GM19452 (cell line): ENCODE data around the gene SLC36A2.
"Not testable (repeated sequence)": the region's sequence is repeated elsewhere in the genome, so short reads cannot be mapped to it uniquely, and the experiment has no call there.

Experiments used
- ATAC-seq: cut with Tn5 transposase; IDR thresholded peaks from one replicate; pipeline ENCODE4 v1.9.1; 2021; ENCODE audit not compliant: unreplicated experiment

SLC36A2 gene

GRCh38 chr5:151347369-151347768 is at the start of gene SLC36A2:
SLC36A2 (minus strand) TSS chr5:151347559; CDS start chr5:151347460, 99 bp downstream.
- ATAC-seq: no peak

- ATAC-seq: no peak
Measured at GRCh38 chr5:151388960-151389359, 41.6 kb upstream of the SLC36A2 start.

- ATAC-seq: no peak
Measured at GRCh38 chr5:151384106-151384505, 36.7 kb upstream of the SLC36A2 start.

DNA sequence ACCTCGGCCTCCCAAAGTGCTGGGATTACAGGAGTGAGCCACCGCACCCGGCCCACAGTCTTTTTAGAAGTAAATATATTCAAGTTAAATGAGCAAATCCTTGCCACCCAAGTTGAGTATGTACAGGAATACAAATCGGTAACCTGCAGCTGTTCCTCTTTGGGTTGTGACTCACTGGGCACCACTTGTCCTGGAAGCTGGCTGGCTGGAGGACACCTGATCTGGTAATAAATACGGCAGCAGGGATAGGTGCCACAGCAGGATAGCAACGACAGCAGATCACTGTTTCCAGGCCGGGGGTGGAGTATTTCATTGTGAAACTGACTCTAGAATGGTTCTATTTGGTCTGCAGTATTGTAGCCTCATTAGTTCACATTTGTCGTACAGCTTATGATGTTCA is 35.7 kb upstream of the SLC36A2 start:
- ATAC-seq: no peak

- ATAC-seq: no peak
Measured at GRCh38 chr5:151382576-151382975, 35.2 kb upstream of the SLC36A2 start.

- ATAC-seq: no peak
Measured at GRCh38 chr5:151381899-151382298, 34.5 kb upstream of the SLC36A2 start.

DNA sequence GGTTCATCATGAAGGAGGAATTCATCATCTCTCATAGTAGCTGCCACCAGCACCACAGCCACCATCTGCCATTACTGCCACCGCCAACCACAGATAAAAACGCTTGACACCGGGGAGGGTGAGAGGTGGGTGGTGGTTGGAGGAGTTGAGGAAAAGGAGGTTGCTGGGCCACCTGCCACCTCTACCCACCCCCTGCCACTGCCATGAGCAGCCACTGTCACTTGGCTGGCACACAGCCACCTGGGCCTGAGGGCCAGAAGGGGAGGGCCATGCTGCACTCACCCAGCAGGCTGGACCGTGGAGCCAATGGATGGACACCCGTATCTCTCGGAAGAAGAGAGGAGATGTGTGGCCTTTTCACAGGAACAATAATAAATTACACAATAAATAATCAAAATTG is 31.3 kb upstream of the SLC36A2 start:
- ATAC-seq: no peak

DNA sequence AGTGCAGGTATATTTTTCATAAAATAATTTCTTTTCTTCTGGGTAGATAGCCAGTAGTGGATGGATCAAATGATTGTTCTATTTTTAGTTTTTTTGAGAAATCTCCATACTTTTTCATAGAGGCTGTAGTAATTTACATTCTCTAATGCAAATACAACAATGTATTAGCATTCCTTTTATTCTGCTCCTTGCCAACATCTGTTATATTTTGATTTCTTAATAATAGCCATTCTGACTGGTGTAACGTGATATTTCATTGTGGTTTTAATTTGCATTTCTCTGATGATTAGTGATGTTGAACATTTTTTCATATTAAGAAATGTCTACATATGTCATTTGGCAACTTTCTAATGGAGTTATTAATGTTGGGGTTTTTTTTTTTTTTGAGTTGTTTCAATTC is 27.2 kb upstream of the SLC36A2 start:
- no peak for ATAC-seq

DNA sequence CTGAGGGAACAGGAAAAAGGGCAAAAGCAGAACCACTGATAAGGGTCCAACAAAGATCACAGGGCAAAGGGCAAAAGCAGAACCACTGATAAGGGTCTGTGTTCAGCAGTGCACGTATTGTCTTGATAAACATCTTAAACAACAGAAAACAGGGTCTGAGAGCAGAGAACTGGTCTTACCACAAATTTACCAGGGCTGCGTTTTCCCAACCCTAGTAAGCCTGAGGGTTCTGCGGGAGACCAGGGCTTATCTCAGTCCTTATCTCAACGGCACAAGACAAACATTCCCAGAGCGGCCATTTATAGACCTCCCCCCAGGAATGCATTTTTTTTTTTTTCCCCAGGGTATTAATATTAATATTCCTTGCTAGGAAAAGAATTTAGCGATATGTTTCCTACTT is 19.7 kb upstream of the SLC36A2 start:
- ATAC-seq: not testable (repeated sequence)

- ATAC-seq: no peak
Measured at GRCh38 chr5:151363673-151364072, 16.3 kb upstream of the SLC36A2 start.

- no peak for ATAC-seq
Measured at GRCh38 chr5:151362970-151363369, 15.6 kb upstream of the SLC36A2 start.

GRCh38 chr5:151359391-151359790 is 12.0 kb upstream of the SLC36A2 start:
- ATAC-seq: no peak

GRCh38 chr5:151357792-151358191 is 10.4 kb upstream of the SLC36A2 start:
- ATAC-seq: no peak

DNA sequence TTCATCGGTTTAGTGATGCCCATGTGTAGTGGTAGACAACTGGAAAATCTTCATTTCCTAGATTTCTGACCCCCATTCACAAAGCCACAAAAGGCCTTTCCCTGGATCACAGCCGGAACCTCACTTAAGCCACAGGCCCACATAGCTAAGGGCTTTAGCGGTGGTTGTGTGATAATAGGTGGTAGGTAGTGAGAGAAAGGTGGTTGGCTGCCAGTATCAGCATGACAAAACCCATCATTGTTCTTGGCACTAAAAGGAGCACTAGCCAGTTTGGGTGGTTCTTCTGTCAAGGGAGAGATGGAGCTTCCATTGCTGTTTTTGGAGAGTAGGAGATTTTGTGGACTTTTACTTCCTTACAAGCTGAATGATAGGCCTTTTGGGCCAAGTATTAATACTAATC is 9.7 kb upstream of the SLC36A2 start:
- ATAC-seq: no peak

DNA sequence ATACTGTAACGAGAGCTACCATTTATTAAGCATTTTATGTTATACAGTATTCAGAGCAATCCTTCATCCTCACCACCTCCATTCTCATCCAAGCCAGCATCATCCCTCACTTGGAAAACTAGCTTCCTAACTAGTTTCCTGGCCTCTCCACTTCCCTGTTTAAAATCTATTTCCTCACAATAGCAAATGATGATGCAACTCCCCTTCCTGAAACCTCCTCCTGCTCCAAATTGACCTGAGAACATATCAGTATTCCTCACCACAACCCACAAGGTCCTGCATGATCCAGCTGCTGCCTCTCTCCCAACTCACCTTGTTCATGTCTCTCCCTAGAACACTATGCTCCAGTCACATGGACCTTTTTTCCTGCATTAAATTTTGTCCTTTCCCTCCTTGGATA is 4.3 kb upstream of the SLC36A2 start:
- no peak for ATAC-seq

DNA sequence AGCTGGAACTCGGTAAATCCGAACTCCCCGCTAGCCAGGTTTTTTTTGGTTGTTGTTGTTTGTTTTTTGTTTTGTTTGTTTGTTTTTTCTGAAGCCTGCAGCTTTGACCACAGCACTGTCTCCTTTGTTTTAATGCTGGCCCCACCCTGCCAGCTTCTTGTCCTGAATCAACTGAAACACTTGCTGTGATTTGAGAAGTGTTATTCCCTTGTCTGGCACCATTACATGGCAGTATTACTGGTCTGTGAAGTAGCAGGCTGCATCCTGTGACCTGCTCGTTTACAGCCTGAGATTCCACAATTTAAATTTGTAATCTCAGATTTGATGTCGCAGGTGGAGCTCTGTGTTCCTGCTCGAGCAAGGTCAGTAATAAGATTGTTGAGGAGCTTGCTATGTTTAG is 1.4 kb upstream of the SLC36A2 start:
- no peak for ATAC-seq

GRCh38 chr5:151345808-151346478 is 1.4 kb downstream of the SLC36A2 start:
- no peak for ATAC-seq

- ATAC-seq: no peak
Measured at GRCh38 chr5:151345187-151345807, 2.1 kb downstream of the SLC36A2 start.

GRCh38 chr5:151344088-151344487 is 3.3 kb downstream of the SLC36A2 start:
- ATAC-seq: no peak

DNA sequence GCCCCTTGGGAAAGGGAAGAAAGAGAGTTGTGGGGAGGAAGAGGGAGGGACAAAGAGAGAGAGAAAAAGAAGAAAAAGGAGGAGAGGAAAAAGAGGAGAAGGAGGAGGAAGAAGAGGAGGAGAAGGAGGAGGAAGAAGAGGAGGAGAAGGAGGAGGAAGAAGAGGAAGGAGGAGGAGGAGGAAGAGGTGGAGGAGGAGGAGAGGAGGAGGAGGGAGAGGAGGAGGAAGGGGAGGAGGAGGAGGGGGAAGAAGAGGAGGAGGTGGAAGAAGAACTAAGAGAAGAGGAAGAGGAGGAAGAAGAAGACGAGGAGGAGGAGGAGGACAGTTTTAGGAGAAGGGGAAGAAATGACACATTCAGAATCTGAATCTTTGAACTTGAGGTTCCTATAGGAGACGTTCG is 7.4 kb downstream of the SLC36A2 start:
- no peak for ATAC-seq

DNA sequence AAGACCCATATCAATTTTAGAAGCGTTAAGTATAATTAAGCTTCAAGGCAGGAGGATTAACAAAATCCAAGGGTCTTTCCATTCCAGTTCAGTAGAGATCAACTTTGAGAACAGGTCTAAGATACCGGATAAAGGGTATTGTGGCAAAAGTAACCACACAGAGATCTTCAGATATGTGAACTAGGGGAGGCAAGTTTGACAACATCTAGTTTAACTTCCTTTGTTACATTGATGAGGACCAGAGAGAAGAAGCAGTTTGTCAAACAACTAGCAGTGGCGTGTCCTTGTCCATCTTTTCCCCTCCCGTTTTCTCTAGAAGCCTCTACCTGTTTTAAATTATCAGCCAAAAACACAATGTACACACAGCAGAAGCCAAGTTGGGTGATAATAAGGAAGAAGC is 8.6 kb downstream of the SLC36A2 start:
- ATAC-seq: no peak

GRCh38 chr5:151332857-151333256 is 14.5 kb downstream of the SLC36A2 start:
- no peak for ATAC-seq

DNA sequence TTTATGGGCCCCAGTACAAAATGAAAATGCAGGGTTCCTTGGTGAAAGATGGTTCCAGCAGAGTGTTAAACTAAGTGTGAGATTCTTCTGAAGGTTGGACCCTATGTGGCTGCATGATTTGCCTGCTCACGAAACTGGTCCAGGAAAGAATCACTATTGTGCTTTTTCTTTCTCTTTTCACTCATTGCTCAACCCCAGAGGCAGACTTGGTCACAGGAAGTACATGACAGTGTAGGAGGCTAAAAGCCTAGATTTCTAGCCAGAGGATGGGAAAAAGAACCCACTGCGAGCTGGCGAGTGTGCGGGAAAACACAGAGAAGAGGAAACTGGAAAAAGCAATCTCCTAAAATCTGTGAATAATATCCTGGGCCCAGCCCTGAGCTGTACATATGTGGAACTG is 18.6 kb downstream of the SLC36A2 start:
- no peak for ATAC-seq
